Mammary microvascular endothelial cell (primary cell): ENCODE results near the gene PSAT1. TPM values are rescaled to one million over a fixed set of nuclear protein-coding genes. Genes with fewer than 3 reads are reported as not detected.

Source experiments
- total RNA-seq: library from RNA; depleted of rRNA; stranded (reverse); fragments of >200 nt; gene quantifications from 2 replicates; pipeline ENCODE4 v1.2.3, GENCODE V29; 2015

PSAT1 gene
- total RNA-seq: 37.7 and 42.6 TPM in 2 replicates

DNA sequence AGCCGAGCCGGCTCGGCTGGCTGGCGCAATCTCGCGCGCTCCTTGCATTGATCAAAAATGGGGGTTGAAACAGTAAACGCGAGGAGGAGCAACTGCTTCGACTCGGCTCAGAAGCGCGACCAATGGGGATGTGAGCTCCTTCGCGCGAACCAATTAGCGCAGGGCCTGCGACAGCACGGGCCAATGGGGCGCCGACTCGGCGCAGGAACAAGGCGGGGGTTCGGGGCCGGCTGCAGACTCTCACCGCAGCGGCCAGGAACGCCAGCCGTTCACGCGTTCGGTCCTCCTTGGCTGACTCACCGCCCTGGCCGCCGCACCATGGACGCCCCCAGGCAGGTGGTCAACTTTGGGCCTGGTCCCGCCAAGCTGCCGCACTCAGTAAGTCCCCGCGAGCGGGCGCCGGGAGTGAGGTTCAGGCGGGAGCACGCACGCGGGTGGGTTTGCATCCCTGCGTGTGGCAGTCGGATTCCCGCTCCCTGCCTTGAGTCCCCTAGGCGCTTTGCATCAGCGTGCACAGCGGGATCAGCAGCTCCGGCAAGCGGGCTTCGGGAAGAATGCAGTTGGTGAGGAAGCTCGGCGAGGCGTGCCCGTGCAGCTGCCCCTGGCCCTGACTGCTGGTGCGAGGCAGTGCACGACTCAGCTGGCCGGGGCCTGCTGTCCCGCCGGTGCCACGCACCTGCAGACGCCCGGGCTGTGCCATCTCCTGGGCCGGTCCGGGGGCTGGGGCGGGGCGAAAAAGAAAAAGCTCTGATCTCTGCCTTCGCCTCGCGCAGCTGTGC, at the start of gene PSAT1:
Gene PSAT1, plus strand, starts transcription at position 233 of the 779 bp plus-strand sequence. Its CDS starts 86 bp downstream, at position 319.

Other genes with a start within 250 kb of the PSAT1 start
- gene CEP78, start 61.0 kb upstream of the PSAT1 start, total RNA-seq: 26.9 and 27.0 TPM in 2 replicates